ENCODE data around the gene LY6G5B.

- TF ChIP-seq CTCF (IDR thresholded peaks at IDR 0.05) (no peak), POLR2A (IDR thresholded peaks at IDR 0.05) (no peak)
These were observed 16.7 kb downstream of the LY6G5B start for GRCh38 chr6:31686483-31686882.
